Measurements from ENCODE around the gene PKIB.

The PKIB gene

DNA sequence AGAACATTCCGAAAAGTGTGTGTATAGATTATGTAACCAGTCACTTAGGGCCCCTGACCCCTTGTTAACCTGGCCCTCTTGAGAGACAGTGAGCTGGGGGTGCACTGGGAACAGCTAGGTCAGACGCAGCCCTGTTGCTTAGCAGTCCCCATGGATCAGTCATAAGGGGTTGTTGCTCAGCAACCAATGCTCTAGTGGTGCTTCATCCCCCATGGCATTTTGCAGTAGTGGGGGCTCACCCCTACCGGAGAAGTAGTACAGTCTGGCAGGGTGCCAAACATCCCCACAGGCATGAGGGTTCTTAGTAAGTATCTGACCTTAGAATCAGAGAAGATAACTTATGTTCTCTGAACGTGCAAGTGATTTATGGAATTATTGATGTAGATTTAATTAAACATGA lies 12.3 kb downstream of the PKIB start:
- TF ChIP-seq, protein P1, sequence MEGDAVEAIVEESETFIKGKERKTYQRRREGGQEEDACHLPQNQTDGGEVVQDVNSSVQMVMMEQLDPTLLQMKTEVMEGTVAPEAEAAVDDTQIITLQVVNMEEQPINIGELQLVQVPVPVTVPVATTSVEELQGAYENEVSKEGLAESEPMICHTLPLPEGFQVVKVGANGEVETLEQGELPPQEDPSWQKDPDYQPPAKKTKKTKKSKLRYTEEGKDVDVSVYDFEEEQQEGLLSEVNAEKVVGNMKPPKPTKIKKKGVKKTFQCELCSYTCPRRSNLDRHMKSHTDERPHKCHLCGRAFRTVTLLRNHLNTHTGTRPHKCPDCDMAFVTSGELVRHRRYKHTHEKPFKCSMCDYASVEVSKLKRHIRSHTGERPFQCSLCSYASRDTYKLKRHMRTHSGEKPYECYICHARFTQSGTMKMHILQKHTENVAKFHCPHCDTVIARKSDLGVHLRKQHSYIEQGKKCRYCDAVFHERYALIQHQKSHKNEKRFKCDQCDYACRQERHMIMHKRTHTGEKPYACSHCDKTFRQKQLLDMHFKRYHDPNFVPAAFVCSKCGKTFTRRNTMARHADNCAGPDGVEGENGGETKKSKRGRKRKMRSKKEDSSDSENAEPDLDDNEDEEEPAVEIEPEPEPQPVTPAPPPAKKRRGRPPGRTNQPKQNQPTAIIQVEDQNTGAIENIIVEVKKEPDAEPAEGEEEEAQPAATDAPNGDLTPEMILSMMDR (IDR thresholded peaks at IDR 0.05; ENCODE audit: borderline replicate concordance, extremely low read depth, low read length, poor library complexity, severe bottlenecking), result no peak
- no peak for TF ChIP-seq EZH2 (IDR thresholded peaks at IDR 0.05; ENCODE audit: borderline replicate concordance, low read depth, low read length, severe bottlenecking)
- no peaks in the 10 kb centered on the region for H3K27me3 ChIP-seq (ENCODE audit: insufficient read depth, low read length, poor library complexity)
- H3K79me2 ChIP-seq (ENCODE audit: insufficient read depth, low read length), result no peaks in the 10 kb centered on the region
- H3K27ac ChIP-seq (ENCODE audit: low read length), result no peak overlapping the region
- H3K36me3 ChIP-seq (ENCODE audit: insufficient read depth, low read length), result no peaks in the 10 kb centered on the region
- no peak overlapping the region for H3K9ac ChIP-seq (ENCODE audit: low read depth, low read length)
- H4K20me1 ChIP-seq (ENCODE audit: insufficient read depth, low read length), result no peaks in the 10 kb centered on the region
- H3K9me3 ChIP-seq (ENCODE audit: insufficient read depth, low read length, severe bottlenecking), result no peaks in the 10 kb centered on the region
- ATAC-seq (ENCODE audit: insufficient read depth, low read depth), result no peak
- H2AFZ ChIP-seq (ENCODE audit: low read depth, low read length), result no peak overlapping the region
- H3K4me2 ChIP-seq (ENCODE audit: insufficient read depth, low read length), result no peak overlapping the region
- no peaks in the 10 kb centered on the region for H3K4me1 ChIP-seq (ENCODE audit: insufficient read depth, low read length)
- H3K4me3 ChIP-seq (ENCODE audit: low read depth in 1 of 2, low read length in 2 of 2), result no peak overlapping the region
- no peak for DNase-seq

DNA sequence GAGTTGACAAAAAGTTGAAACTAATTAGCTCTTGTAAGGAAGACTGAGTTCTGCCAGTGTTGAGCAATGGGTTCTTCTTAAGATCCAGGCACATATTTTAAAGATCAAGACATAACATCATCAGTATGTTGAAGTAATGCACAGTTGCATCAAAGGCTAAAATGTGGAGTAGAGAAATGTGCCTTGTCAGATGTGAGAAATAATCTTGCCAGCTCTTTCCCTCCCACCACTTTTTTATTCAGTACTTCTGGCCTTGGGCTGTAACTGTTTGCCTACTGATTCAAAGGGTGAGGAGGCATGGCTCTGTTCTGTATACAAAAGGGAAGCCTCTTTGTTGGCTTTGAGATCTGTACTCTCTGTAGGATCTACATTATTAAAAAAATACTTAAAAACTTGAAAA lies 13.1 kb downstream of the PKIB start:
- ATAC-seq (ENCODE audit: insufficient read depth, low read depth), result no peak
- no peak overlapping the region for H3K4me2 ChIP-seq (ENCODE audit: insufficient read depth, low read length)

DNA sequence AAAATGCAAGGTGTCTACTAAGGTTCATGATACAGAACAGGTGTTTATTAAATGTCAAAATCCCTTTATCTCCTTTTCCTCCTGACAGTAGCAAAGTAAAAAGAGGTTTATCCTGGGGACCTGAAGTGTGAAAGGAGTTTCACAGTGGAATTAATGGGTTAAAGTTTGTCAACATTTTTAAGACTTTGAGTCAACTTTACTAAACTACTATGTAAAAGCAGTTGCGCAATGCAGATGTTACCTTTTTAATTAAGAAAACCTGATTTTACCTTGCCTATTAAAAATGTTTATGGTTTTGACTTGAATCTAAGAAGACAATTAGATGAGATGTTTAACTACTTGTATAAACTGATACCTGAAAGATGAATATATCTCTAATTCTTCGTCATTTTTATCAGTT lies 14.6 kb downstream of the PKIB start:
- no peak overlapping the region for H2AFZ ChIP-seq (ENCODE audit: low read depth, low read length)
- H3K27ac ChIP-seq (ENCODE audit: low read length), result no peak overlapping the region
- no peak overlapping the region for H3K4me2 ChIP-seq (ENCODE audit: insufficient read depth, low read length)
- no peaks in the 10 kb centered on the region for H3K9me3 ChIP-seq (ENCODE audit: insufficient read depth, low read length, severe bottlenecking)
- no peaks in the 10 kb centered on the region for H3K27me3 ChIP-seq (ENCODE audit: insufficient read depth, low read length, poor library complexity)
- no peak for DNase-seq
- H3K36me3 ChIP-seq (ENCODE audit: insufficient read depth, low read length), result no peaks in the 10 kb centered on the region
- no peaks in the 10 kb centered on the region for H3K4me1 ChIP-seq (ENCODE audit: insufficient read depth, low read length)
- no peak overlapping the region for H3K4me3 ChIP-seq (ENCODE audit: low read depth in 1 of 2, low read length in 2 of 2)
- H3K9ac ChIP-seq (ENCODE audit: low read depth, low read length), result no peak overlapping the region
- no peaks in the 10 kb centered on the region for H3K79me2 ChIP-seq (ENCODE audit: insufficient read depth, low read length)
- H4K20me1 ChIP-seq (ENCODE audit: insufficient read depth, low read length), result no peaks in the 10 kb centered on the region
- ATAC-seq (ENCODE audit: insufficient read depth, low read depth), result no peak
- TF ChIP-seq EZH2 (IDR thresholded peaks at IDR 0.05; ENCODE audit: borderline replicate concordance, low read depth, low read length, severe bottlenecking), result no peak
- TF ChIP-seq, protein P1 (IDR thresholded peaks at IDR 0.05; ENCODE audit: borderline replicate concordance, extremely low read depth, low read length, poor library complexity, severe bottlenecking), result no peak

More for the DNA sequence above, 13.1 kb downstream of the PKIB start:
- H3K9ac ChIP-seq (ENCODE audit: low read depth, low read length), result no peak overlapping the region
- TF ChIP-seq EZH2 (IDR thresholded peaks at IDR 0.05; ENCODE audit: borderline replicate concordance, low read depth, low read length, severe bottlenecking), result no peak
- TF ChIP-seq, protein P1 (IDR thresholded peaks at IDR 0.05; ENCODE audit: borderline replicate concordance, extremely low read depth, low read length, poor library complexity, severe bottlenecking), result no peak
- H3K4me1 ChIP-seq (ENCODE audit: insufficient read depth, low read length), result no peaks in the 10 kb centered on the region
- no peak for DNase-seq
- H3K79me2 ChIP-seq (ENCODE audit: insufficient read depth, low read length), result no peaks in the 10 kb centered on the region
- no peaks in the 10 kb centered on the region for H3K36me3 ChIP-seq (ENCODE audit: insufficient read depth, low read length)
- no peaks in the 10 kb centered on the region for H4K20me1 ChIP-seq (ENCODE audit: insufficient read depth, low read length)
- no peak overlapping the region for H2AFZ ChIP-seq (ENCODE audit: low read depth, low read length)
- no peak overlapping the region for H3K27ac ChIP-seq (ENCODE audit: low read length)
- no peaks in the 10 kb centered on the region for H3K27me3 ChIP-seq (ENCODE audit: insufficient read depth, low read length, poor library complexity)
- H3K4me3 ChIP-seq (ENCODE audit: low read depth in 1 of 2, low read length in 2 of 2), result no peak overlapping the region
- H3K9me3 ChIP-seq (ENCODE audit: insufficient read depth, low read length, severe bottlenecking), result no peaks in the 10 kb centered on the region

DNA sequence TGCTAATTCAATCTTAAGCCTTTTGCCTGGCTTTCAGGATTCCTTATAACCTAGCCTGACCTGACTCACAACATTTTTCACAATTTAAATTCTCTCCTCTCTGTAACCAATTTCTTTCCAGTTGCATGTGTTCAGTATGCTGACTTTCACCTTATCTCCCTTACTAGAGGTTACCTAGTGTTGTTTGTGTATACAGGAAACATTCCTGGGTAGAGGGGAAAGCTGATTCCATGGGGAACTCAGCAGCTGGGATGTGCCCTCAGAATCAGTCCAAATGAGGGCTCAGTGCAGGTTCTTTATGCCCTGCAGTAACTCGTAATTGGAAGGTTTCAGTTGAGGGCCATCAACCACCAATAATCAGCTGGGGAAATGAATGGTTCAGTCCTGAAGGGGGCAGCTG lies 18.5 kb downstream of the PKIB start:
- no peaks in the 10 kb centered on the region for H3K4me1 ChIP-seq (ENCODE audit: insufficient read depth, low read length)
- no peak overlapping the region for H3K4me2 ChIP-seq (ENCODE audit: insufficient read depth, low read length)
- no peak for DNase-seq
- H3K9ac ChIP-seq (ENCODE audit: low read depth, low read length), result no peak overlapping the region
- no peaks in the 10 kb centered on the region for H3K9me3 ChIP-seq (ENCODE audit: insufficient read depth, low read length, severe bottlenecking)
- H3K79me2 ChIP-seq (ENCODE audit: insufficient read depth, low read length), result no peaks in the 10 kb centered on the region
- no peak for ATAC-seq (ENCODE audit: insufficient read depth, low read depth)
- TF ChIP-seq, protein P1 (IDR thresholded peaks at IDR 0.05; ENCODE audit: borderline replicate concordance, extremely low read depth, low read length, poor library complexity, severe bottlenecking), result no peak
- TF ChIP-seq EZH2 (IDR thresholded peaks at IDR 0.05; ENCODE audit: borderline replicate concordance, low read depth, low read length, severe bottlenecking), result no peak
- H3K4me3 ChIP-seq (ENCODE audit: low read depth in 1 of 2, low read length in 2 of 2), result no peak overlapping the region
- no peak overlapping the region for H3K27ac ChIP-seq (ENCODE audit: low read length)
- no peak overlapping the region for H2AFZ ChIP-seq (ENCODE audit: low read depth, low read length)
- no peaks in the 10 kb centered on the region for H4K20me1 ChIP-seq (ENCODE audit: insufficient read depth, low read length)
- no peaks in the 10 kb centered on the region for H3K27me3 ChIP-seq (ENCODE audit: insufficient read depth, low read length, poor library complexity)
- H3K36me3 ChIP-seq (ENCODE audit: insufficient read depth, low read length), result no peaks in the 10 kb centered on the region

All from DND-41 (cell line).